H4 (cell line): ENCODE results near the gene HK2. TPM values are rescaled to one million over a fixed set of nuclear protein-coding genes. Genes with fewer than 3 reads are reported as not detected.
A peak's percentile ranks its signal among the peaks of the same experiment; 100 is the strongest.

Experiments used
- DNase-seq: peaks from one replicate; pipeline ENCODE4 v3.0.0-alpha.2; 2015; ENCODE audit warnings: low spot score
- total RNA-seq: library from RNA; depleted of rRNA; stranded (reverse); fragments of >200 nt; shearing (Covaris generic); gene quantifications from 2 replicates; pipeline ENCODE4 v1.2.3, GENCODE V29; 2014

The HK2 gene
- total RNA-seq, 1 experiment from 2014 or later, result 6.0 TPM

GRCh38 chr2:74857215-74857614, 23.3 kb downstream of the HK2 start:
- no peak for DNase-seq

- DNase-seq, result no peak
Observed at GRCh38 chr2:74857725-74858124, 23.8 kb downstream of the HK2 start.

GRCh38 chr2:74858281-74858680, 24.4 kb downstream of the HK2 start:
- DNase-seq, result no peak

- no peak for DNase-seq
Observed at GRCh38 chr2:74860079-74860478, 26.2 kb downstream of the HK2 start.

- no peak for DNase-seq
Observed at GRCh38 chr2:74860521-74860920, 26.6 kb downstream of the HK2 start.

GRCh38 chr2:74861531-74861930, 27.6 kb downstream of the HK2 start:
- DNase-seq, result no peak

- DNase-seq, result no peak
Observed at GRCh38 chr2:74862020-74862964, 28.4 kb downstream of the HK2 start.

- DNase-seq, result no peak
Observed at GRCh38 chr2:74863802-74864248, 29.9 kb downstream of the HK2 start.

GRCh38 chr2:74864728-74865722, 31.1 kb downstream of the HK2 start:
- peak; percentile 85 for DNase-seq

- no peak for DNase-seq
Observed at GRCh38 chr2:74865770-74866674, 32.1 kb downstream of the HK2 start.

GRCh38 chr2:74867841-74868658, 34.1 kb downstream of the HK2 start:
- peak; percentile 66 for DNase-seq

- no peak for DNase-seq
Observed at GRCh38 chr2:74869517-74869916, 35.6 kb downstream of the HK2 start.

GRCh38 chr2:74870951-74871350, 37.0 kb downstream of the HK2 start:
- no peak for DNase-seq

- no peak for DNase-seq
Observed at GRCh38 chr2:74871414-74871813, 37.5 kb downstream of the HK2 start.

GRCh38 chr2:74872389-74872836, 38.5 kb downstream of the HK2 start:
- no peak for DNase-seq

- no peak for DNase-seq
Observed at GRCh38 chr2:74873012-74873665, 39.2 kb downstream of the HK2 start.

GRCh38 chr2:74873678-74874640, 40.0 kb downstream of the HK2 start:
- DNase-seq, result no peak

GRCh38 chr2:74876081-74876886, 42.4 kb downstream of the HK2 start:
- peak; percentile 31 for DNase-seq
